Measurements from ENCODE around the gene SLC35F6. TPM values are rescaled to one million over a fixed set of nuclear protein-coding genes. Genes with fewer than 3 reads are reported as not detected.
"Not testable (repeated sequence)": the region's sequence is repeated elsewhere in the genome, so short reads cannot be mapped to it uniquely, and the experiment has no call there.

The SLC35F6 gene
- polyA plus RNA-seq, 1 donor: 15.8 TPM

DNA sequence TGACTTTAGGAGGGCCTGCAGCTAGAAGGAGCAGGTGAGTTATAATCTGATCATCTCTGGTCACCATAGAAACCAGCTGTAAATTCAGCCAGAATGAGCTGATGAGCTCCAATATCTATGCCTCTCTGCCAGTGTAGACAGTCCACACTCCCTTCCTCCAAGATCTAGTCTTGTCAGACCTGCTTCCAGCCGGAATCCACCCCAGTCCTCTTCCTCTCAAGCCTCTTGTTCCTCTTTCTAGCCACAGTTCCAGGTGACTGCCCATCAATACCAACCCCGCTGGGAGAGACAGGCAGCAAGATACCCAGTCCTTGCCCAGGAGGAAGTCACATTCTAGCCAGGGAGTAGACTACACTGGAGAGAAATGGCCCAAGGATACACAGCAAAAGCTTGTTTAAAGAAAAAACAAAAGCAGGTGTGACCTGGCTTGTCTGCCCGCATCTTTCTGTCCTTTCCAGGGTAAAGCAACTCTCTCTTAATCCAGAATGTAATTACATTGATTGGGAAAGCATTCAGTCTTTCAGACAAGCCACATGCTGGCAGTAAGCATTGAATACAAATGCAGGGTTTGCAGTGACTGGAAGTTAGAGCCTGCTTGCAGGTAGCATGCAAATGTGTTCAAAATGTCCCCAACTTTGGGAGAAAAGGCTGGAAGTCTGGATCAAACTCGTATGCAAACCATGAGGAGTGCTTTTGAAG lies 9.0 kb upstream of the SLC35F6 start:
- DNase-seq: no peak

DNA sequence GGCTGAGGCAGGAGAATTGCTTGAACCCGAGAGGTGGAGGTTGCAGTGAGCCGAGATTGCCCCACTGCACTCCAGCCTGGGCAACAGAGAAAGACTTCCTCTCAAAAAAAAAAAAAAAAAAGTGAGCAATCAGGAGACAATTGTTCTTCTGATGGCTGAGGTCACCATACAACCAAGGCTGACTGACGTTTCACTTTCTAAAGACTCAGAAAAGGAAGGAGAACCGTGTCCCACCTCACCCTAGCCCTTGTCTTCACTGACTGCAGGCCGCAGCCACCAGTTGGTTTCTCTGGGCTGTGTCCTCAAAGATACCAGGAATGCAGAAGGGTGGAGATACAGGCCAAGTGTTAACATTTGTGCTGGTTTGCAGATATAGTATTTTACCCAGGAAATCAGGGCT lies 7.7 kb upstream of the SLC35F6 start:
- no peak for DNase-seq

GRCh38 chr2:26757873-26758789 lies 6.0 kb upstream of the SLC35F6 start:
- DNase-seq: peak; percentile 7

GRCh38 chr2:26758790-26759321 lies 5.2 kb upstream of the SLC35F6 start:
- DNase-seq: no peak

DNA sequence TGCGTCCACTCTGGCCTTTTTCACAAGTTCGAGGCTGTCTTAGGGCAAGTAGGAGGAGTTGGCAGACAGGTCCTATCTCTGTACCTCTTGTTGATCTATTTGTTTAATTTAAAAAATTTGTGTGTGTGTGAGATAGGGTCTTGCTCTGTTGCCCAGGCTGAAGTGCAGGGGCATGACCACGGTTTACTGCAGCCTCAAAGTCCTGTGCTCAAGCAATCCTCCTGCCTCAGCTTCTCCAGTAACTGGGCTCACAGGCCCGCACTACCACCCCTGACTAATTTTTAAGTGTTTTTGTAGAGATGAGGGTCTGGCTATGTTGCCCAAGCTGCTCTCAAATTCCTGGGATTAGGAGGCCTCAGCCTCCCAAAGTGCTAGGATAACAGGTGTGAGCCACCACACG lies 4.2 kb upstream of the SLC35F6 start:
- DNase-seq: no peak

DNA sequence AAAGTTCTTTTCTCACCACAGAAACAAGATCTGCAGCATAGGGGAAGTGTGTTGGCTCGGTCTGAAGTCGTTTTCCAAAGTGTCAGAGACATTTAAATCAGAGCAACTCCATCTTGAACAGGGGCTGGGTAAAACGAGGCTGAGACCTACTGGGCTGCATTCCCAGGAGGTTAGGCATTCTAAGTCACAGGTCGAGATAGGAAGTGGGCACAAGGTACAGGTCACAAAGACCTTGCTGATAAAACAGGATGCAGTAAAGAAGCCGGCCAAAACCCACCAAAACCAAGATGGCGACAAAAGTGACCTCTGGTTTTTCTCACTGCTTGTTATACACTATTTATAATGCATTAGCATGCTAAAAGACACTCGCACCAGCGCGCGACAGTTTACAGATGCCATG lies 3.1 kb upstream of the SLC35F6 start:
- not testable (repeated sequence) for DNase-seq

GRCh38 chr2:26763019-26763418 lies 1.1 kb upstream of the SLC35F6 start:
- DNase-seq: no peak

GRCh38 chr2:26764906-26765305 lies 822 bp downstream of the SLC35F6 start:
- DNase-seq: no peak

DNA sequence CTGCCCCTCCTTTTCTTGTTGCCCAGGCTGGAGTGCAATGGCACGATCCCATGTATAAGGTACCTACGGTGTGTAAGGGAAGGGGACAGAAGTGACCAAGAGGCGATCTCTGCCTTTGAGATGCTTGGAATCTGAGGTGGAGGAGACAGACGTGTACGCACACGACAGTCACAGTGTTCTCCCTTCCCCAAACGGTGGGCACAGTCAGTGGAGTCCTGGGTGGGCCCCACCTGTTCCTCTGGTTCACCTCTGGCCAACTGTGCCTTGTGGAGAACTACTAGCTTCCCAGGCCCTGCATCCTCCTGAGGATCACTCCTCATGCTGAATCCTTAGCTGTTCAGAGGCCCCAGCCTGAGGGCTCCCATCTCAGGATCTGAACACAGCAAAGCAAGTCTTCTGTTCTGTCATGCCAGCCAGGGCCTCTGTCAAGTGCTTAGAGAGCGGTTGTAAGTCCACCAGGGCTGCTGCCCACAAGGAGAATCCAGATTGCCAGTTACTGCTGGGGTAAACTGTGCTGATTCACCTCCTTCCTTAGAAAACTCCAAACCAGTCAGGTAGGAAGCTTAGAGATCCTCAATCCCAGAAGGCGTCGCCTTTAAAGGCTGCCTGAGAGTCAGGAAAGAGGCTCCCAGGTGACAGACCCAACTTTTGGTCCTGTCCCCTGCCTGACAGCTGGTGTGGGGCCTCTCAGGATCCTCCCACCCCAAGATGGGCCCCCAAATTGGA lies 1.6 kb downstream of the SLC35F6 start:
- DNase-seq: no peak

- DNase-seq: no peak
These were observed 3.0 kb downstream of the SLC35F6 start for GRCh38 chr2:26767129-26767528.

DNA sequence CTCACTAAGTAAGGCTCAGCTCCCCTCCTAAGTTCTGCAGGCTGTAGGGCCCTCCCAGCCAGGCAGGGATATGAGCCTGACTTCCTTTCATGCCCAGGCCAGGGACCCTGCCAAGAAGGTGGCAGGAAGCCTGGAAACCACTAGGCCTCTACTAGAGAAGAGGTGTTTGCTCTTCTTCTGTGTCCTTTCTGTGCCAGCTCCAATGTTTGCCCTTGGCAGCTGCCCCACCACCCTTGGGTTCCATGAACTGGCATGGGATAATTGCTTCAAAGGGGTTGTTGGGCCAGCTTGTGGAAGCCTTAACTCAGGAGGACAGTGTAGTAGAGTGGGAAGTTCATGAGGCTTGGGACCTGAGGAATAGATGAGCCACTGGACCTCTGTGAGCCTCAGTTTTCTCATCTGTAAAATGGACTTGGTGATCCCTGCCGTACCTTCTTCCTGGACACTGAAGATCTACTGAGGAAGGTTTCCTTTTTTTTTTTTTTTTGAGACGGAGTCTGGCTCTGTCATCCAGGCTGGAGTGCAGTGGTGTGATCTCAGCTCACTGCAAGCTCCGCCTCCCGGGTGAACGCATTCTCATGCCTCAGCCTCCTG lies 3.9 kb downstream of the SLC35F6 start:
- DNase-seq: no peak

DNA sequence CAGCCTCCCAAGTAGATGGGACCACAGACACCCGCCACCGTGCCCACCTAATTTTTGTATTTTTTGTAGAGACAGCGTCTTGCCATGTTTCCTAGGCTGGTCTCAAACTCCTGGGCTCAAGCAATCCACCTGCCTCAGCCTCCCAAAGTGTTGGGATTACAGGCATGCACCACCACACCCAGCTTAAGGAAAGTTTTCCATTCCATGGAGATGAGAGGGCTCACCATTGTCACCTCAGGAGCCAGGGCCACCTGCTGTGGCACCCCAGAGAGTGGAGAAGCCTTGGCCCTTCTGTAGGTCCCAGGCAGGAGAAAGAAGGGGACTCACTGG lies 4.6 kb downstream of the SLC35F6 start:
- no peak for DNase-seq

- no peak for DNase-seq
These were observed 5.1 kb downstream of the SLC35F6 start for GRCh38 chr2:26769089-26769761.

GRCh38 chr2:26770986-26771586 lies 7.0 kb downstream of the SLC35F6 start:
- no peak for DNase-seq

DNA sequence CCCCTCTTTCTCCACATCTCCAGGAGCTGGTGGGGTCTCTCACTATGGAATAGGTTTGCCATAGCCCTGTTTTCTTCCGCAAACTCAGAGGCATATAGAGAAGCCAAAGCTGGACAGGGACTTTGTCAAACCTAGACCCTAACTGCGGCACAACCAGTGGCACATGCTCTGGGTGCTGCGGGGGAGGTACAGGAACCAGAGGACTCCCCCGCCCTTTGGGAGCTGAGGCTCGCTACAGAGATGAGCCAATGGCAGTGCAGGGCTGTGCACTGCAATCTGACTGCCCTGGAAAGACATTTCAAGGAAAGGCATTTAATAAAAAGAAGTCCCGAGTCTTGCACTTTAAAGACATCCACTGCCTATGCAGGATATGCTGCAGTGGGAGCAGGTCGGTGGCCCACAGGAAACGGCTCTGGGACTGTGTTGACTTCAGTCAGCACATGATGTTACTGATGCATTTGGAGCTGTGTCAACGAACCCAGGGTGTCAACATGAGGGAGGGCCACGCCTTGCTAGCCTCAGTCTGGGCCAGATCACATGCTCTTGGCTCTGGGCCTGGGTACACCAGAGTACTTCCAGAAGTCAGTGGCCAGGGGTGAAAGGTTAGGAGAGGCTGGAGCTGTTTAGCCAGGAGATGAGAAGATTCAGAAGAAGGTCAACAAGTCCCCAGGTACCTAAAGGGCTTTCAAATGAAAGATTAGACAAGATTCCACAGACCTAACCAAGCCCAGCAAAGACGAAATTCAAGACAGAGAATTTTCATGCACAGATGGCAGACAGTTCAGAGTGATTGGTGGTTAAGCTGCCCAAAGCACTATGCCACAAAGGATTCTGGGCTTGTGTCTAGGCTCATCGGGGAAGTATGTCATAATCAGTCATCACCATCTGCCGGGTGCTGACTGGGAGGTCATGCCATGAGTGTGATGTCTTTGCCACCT lies 8.2 kb downstream of the SLC35F6 start:
- no peak for DNase-seq

GRCh38 chr2:26776195-26776800 lies 12.2 kb downstream of the SLC35F6 start:
- no peak for DNase-seq

GRCh38 chr2:26778098-26778497 lies 14.0 kb downstream of the SLC35F6 start:
- no peak for DNase-seq

DNA sequence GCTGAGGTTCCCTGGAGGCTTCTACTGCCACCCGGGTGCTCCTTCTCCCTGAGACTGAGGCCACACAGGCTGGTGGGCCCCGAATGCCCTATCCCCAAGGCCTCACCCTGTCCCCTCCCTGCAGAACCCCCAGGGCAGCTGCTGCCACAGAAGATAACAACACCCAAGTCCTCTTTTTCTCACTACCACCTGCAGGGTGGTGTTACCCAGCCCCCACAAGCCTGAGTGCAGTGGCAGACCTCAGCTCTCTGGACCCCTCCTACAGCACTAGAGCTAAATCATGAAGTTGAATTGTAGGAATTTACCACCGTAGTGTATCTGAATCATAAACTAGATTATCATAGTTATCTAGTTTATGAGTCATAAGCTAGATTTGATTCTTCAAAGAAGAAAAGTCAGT lies 14.4 kb downstream of the SLC35F6 start:
- no peak for DNase-seq

- DNase-seq: no peak
These were observed 16.2 kb downstream of the SLC35F6 start for GRCh38 chr2:26780203-26780760.
